SJSA1 (cell line): Measurements from ENCODE around the gene FMO2. TPM values are rescaled to one million over a fixed set of nuclear protein-coding genes. Genes with fewer than 3 reads are reported as not detected.

ENCODE experiments used
- DNase-seq, 2 experiments: peaks; one replicate each; pipeline ENCODE4 v3.0.0-alpha.2; 2015 to 2020; ENCODE audit warnings: low spot score in 2 of 2, low read depth in 1 of 2
- H3K27ac ChIP-seq: fragments of 250-450 bp; sonication (Bioruptor Pico); 2 replicates; pipeline ENCODE4 v1.5.1; 2020; ENCODE audit warnings: mild to moderate bottlenecking, moderate library complexity
- H3K27me3 ChIP-seq: fragments of 250-450 bp; sonication (Bioruptor Pico); replicated peaks from 2 replicates; pipeline ENCODE4 v1.5.1; 2020; ENCODE audit warnings: mild to moderate bottlenecking, moderate library complexity
- H3K36me3 ChIP-seq: fragments of 250-450 bp; sonication (Bioruptor Pico); 2 replicates; pipeline ENCODE4 v1.5.1; 2020; ENCODE audit warnings: mild to moderate bottlenecking
- H3K4me1 ChIP-seq: fragments of 250-450 bp; sonication (Bioruptor Pico); replicated peaks from 2 replicates; pipeline ENCODE4 v1.6.1; 2021; ENCODE audit warnings: mild to moderate bottlenecking
- H3K4me3 ChIP-seq: fragments of 250-450 bp; sonication (Bioruptor Pico); 2 replicates; pipeline ENCODE4 v1.5.1; 2020; ENCODE audit warnings: mild to moderate bottlenecking
- H3K9me3 ChIP-seq: fragments of 250-450 bp; sonication (Bioruptor Pico); replicated peaks from 2 replicates; pipeline ENCODE4 v1.5.1; 2020; ENCODE audit warnings: mild to moderate bottlenecking
- total RNA-seq: library from RNA; depleted of rRNA; stranded (reverse); fragments of >200 nt; shearing (Covaris generic); gene quantifications from 2 replicates; pipeline ENCODE4 v1.2.3, GENCODE V29; 2014

FMO2 gene
- total RNA-seq, 1 experiment from 2014 or later: not detected

GRCh38 chr1:171248302-171248701, 63.2 kb downstream of the FMO2 start, which contains the start of gene FMO1:
Gene FMO1 (plus strand): TSS chr1:171248494. CDS start chr1:171258088, 9,594 bp downstream.
- no peak within 1 kb of the TSS for H3K4me3 ChIP-seq
- DNase-seq: no peak

GRCh38 chr1:171248841-171249240, 63.7 kb downstream of the FMO2 start:
- no peaks in the 10 kb centered on the region for H3K9me3 ChIP-seq
- H3K27ac ChIP-seq: no peak overlapping the region
- H3K4me3 ChIP-seq: no peak overlapping the region
- no peak for DNase-seq
- peaks cover 20% of the 10 kb centered on the region for H3K27me3 ChIP-seq
- no peaks in the 10 kb centered on the region for H3K4me1 ChIP-seq
- H3K36me3 ChIP-seq: no peaks in the 10 kb centered on the region

More at GRCh38 chr1:171248302-171248701, 63.2 kb downstream of the FMO2 start, which contains the start of gene FMO1:
- Histone ChIP-seq H3K27ac (no peak within 1 kb of the TSS), H3K36me3 (no peaks in the 10 kb centered on the region), H3K9me3 (no peaks in the 10 kb centered on the region), H3K27me3 (peaks cover 20% of the 10 kb centered on the region), H3K4me1 (no peaks in the 10 kb centered on the region)

- no peaks in the 10 kb centered on the region for H3K36me3 ChIP-seq
Measured at GRCh38 chr1:171250263-171250662, 65.2 kb downstream of the FMO2 start.

GRCh38 chr1:171251042-171251951, 66.2 kb downstream of the FMO2 start:
- Histone ChIP-seq H3K27ac (no peak overlapping the region), H3K9me3 (no peaks in the 10 kb centered on the region), H3K36me3 (no peaks in the 10 kb centered on the region), H3K27me3 (peaks cover 20% of the 10 kb centered on the region), H3K4me3 (peak overlapping the region; percentile 39), H3K4me1 (no peaks in the 10 kb centered on the region)
- DNase-seq: peak in 1 of 2 experiments; percentile 18

More at GRCh38 chr1:171250263-171250662, 65.2 kb downstream of the FMO2 start:
- Histone ChIP-seq H3K27me3 (peaks cover 20% of the 10 kb centered on the region), H3K27ac (no peak overlapping the region), H3K4me1 (no peaks in the 10 kb centered on the region), H3K9me3 (no peaks in the 10 kb centered on the region), H3K4me3 (no peak overlapping the region)
- no peak for DNase-seq

- H3K4me1 ChIP-seq: no peaks in the 10 kb centered on the region
- H3K4me3 ChIP-seq: no peak overlapping the region; the same call in 1 of the 2 replicates
- no peaks in the 10 kb centered on the region for H3K9me3 ChIP-seq
- DNase-seq: no peak
- H3K27ac ChIP-seq: no peak overlapping the region
- no peaks in the 10 kb centered on the region for H3K36me3 ChIP-seq
- H3K27me3 ChIP-seq: peaks cover 20% of the 10 kb centered on the region
Measured at GRCh38 chr1:171251952-171252300, 66.8 kb downstream of the FMO2 start.

GRCh38 chr1:171252482-171252881, 67.4 kb downstream of the FMO2 start:
- H3K4me1 ChIP-seq: no peaks in the 10 kb centered on the region
- no peaks in the 10 kb centered on the region for H3K36me3 ChIP-seq
- no peak overlapping the region for H3K27ac ChIP-seq
- no peaks in the 10 kb centered on the region for H3K9me3 ChIP-seq
- no peak overlapping the region for H3K4me3 ChIP-seq
- no peak for DNase-seq
- H3K27me3 ChIP-seq: peaks cover 20% of the 10 kb centered on the region

- no peaks in the 10 kb centered on the region for H3K36me3 ChIP-seq
- H3K4me3 ChIP-seq: no peak overlapping the region
- DNase-seq: no peak
- H3K4me1 ChIP-seq: no peaks in the 10 kb centered on the region
- H3K27ac ChIP-seq: no peak overlapping the region
- H3K27me3 ChIP-seq: peaks cover 9% of the 10 kb centered on the region
- no peaks in the 10 kb centered on the region for H3K9me3 ChIP-seq
Measured at GRCh38 chr1:171254859-171255258, 69.8 kb downstream of the FMO2 start.

GRCh38 chr1:171256940-171257606, 72.0 kb downstream of the FMO2 start:
- Histone ChIP-seq H3K4me3 (no peak overlapping the region), H3K36me3 (no peaks in the 10 kb centered on the region), H3K4me1 (no peaks in the 10 kb centered on the region), H3K27ac (no peak overlapping the region), H3K9me3 (no peaks in the 10 kb centered on the region), H3K27me3 (no peaks in the 10 kb centered on the region)
- no peak for DNase-seq

GRCh38 chr1:171257607-171258076, 72.5 kb downstream of the FMO2 start:
- no peak for DNase-seq

GRCh38 chr1:171258429-171258828, 73.3 kb downstream of the FMO2 start:
- H3K27me3 ChIP-seq: no peaks in the 10 kb centered on the region
- H3K36me3 ChIP-seq: no peaks in the 10 kb centered on the region
- no peak overlapping the region for H3K27ac ChIP-seq
- no peaks in the 10 kb centered on the region for H3K9me3 ChIP-seq
- H3K4me1 ChIP-seq: no peaks in the 10 kb centered on the region
- no peak for DNase-seq
- no peak overlapping the region for H3K4me3 ChIP-seq

More at GRCh38 chr1:171257607-171258076, 72.5 kb downstream of the FMO2 start:
- no peaks in the 10 kb centered on the region for H3K9me3 ChIP-seq
- H3K36me3 ChIP-seq: no peaks in the 10 kb centered on the region
- H3K4me1 ChIP-seq: no peaks in the 10 kb centered on the region
- H3K27me3 ChIP-seq: no peaks in the 10 kb centered on the region
- H3K27ac ChIP-seq: no peak overlapping the region
- no peak overlapping the region for H3K4me3 ChIP-seq

- no peak for DNase-seq
- Histone ChIP-seq H3K9me3 (no peaks in the 10 kb centered on the region), H3K27me3 (no peaks in the 10 kb centered on the region), H3K4me3 (no peak overlapping the region), H3K27ac (no peak overlapping the region), H3K36me3 (no peaks in the 10 kb centered on the region), H3K4me1 (no peaks in the 10 kb centered on the region)
Measured at GRCh38 chr1:171258943-171259342, 73.8 kb downstream of the FMO2 start.
